ENCODE results near the gene EPB41.
"Not testable (repeated sequence)": the region's sequence is repeated elsewhere in the genome, so short reads cannot be mapped to it uniquely, and the experiment has no call there.

The EPB41 gene

DNA sequence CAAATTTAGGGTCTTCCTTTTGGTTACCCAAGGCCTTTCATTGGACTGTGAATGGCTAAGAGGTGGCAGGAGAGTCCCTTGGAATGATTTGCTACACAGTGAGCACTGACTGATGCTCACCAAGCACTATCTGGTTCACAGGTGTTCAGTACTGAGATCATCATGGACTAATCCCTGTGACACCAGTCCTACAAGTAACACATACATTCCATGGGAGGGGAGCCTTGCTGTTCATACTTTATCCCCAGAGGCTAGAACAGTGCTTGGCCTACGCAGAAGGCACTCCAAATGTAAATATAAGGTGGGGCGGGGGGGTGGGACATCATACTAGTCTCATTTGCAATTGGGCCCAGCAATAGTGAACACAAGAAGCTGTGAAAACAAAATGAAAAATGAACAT lies 229.8 kb downstream of the EPB41 start:
- DNase-seq: no peak

DNA sequence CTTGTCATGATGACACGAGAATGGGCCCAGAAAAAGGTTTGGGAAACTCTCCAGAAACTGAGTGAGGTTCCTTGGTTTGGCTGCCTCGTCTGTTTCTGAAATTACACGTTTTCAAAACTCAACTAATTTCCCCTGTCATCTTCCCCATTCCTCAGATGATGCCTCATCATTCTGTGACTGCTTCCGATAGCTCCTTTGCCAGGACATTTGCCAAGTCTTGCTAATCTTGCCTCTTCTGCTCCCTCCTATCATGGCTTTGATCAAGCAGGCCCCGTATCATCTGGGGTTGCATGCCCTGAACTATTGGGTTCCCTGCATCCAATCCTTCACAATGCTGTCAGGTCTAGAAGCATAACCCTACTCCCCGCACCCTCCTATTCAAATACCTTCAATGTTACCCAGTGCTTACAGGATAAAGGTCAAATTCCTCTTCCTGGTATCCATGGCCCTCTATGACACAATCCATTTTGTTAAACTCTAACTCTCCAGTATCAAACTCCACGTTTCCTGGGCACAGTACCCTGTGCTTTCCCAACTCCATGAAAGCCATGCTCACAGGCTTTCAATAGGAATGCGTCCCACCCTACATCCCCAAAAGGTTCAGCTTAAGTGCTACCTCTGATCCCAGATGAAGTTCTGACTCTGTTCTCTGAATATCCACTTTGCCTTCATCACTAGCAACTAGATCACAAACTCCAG lies 231.5 kb downstream of the EPB41 start:
- DNase-seq: no peak

DNA sequence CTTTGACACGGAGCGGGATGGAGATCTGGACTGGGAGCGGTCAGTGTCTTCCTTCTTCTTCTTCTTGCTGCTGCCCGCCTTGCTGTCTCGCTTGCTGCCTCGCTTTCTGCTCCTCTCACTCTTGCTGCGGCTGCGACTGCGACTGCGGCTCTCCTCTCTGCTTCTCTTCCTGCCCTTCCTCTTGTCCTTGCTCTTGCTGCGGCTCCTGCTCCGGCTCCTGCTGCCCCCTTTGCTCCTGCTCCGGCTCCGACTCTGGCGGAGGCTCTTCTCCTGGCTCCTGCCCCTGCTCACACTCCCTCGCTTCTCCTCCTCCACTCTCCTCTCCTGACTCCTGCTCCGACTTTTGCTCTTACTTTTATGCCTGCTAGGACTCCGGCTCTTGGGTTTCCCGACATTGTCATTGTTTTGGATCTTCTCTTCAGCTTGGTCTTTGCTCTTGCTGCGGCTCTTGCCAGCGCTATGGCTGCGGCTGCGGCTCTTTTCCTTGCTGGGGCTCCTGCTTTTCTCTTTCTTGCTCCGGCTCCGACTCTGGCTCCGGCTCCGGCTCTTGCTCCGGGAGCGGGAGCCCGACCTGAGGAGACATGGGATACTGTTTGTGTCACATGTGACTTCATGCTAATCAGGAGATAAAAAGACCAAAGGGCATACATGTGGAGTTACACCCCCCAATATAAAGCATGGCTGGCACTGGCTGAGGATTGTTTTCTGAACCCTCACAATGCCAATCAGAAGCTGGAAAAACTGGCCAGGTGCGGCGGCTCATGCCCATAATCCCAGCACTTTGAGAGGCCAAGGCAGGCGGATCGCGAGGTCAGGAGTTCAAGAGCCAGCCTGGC lies 234.5 kb downstream of the EPB41 start:
- DNase-seq: no peak

DNA sequence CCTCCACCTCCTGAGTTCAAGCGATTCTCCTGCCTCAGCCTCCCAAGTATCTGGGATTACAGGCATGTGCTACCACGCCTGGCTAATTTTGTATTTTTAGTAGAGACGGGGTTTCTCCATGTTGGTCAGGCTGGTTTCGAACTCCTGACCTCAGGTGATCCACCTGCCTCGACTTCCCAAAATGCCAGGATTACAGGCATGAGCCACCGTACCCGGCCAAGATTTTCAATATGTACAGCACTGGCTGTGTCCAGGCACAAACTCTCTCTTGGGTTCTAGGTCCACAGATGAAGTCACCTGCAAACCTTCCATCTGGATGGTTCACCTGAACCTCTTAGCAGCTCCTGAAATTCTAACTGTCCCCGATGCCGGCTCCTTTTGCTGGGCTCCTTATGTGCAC lies 236.0 kb downstream of the EPB41 start:
- not testable (repeated sequence) for DNase-seq

DNA sequence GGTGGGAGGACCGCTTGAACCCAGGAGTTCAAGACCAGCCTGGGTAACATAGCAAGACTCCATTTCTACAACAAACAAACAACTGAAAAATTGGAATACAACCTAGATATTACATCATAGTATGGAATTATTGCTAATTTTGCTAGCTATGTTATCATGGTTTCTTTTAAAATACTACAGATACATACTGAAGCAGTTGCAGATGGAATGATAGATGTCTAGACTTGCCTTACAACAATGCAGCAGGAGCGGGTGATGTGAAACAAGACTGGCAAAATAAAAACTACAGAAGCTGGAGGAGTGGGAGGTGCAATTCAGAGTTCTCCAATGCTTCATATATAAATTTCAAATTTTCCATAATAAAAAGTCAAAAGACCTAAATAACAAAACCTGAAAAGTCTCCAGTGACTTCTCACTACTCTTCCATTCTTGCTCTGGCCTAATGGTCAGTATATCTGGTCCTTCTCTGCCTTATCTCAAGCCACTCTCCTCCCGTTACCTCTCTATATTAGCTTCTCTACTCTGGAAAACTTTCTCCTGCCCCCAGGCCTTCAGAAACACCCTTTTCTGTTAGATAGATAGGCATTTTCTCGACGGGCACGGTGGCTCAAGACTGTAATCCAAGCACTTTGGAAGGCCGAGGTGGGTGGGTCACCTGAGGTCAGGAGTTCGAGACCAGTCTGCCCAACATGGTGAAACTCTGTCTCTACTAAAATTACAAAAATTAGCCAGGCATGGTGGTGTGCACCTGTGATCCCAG lies 237.9 kb downstream of the EPB41 start:
- DNase-seq: no peak

DNA sequence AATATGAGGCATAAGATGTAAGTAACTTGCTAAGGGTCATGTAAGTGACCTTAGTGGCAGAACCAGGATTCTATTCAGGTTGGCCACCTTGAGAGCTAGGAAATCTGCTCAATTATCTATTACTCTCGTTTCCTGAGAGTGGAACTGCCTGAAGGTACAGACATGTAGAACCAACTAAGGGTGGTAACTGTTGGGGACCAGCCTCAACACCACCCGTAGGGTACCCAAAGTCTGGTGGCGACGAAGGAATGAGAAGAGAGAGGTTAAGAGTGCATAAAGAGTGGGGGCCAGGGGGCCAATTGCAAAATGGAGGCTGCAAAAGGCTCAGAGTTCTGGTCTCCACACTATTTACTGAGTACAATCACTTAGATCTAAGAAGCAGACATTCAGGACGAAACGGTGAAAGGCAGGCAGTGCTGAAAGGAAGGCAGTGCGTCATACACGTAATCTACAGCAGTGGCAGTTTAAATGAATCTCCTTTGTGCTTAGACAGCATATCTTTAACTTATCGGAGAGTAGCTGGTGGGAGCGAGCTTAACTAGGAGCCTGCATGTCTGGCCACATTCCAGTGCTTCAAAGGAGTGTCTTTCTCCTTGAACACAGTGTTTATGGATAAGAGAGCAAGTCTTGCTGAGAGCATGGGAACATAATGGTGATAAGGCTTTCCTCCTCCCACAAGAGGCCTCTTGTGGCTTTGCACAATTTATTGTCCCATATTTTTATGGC lies 242.3 kb downstream of the EPB41 start:
- DNase-seq: no peak

DNA sequence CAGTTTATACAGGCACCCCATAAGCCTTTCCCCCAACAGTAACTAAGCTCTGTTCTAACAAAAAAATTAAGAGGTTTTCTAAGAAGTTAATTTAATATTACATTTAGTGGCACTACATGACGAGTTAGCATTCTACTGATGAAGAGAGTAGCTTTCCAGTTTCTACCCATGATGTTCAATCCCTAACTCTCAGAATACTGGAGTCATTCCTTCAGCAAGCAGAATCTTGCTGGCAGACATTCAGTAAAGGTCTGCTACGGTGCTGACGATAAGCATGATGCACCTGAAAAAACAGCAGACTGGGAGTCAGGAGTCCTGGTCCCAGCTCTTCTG lies 242.9 kb downstream of the EPB41 start:
- DNase-seq: no peak

DNA sequence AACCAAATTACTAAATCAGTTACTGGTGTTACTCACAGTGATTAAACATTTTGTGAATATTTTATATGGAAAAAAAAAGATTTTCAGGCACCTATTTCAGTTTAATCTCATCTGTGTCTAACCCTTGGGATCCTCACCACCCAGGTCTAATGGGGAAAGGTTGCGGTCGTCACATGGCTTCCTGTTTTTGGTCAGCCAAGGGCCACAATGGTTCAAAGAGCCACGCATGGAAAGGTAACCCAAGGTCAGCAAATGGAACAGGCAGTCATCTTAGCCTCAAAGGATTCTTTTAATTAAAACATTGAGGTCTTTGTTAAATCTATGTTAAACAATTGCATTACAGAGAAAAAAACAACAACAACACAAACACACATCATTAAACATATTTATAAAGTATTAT lies 245.4 kb downstream of the EPB41 start:
- no peak for DNase-seq

DNA sequence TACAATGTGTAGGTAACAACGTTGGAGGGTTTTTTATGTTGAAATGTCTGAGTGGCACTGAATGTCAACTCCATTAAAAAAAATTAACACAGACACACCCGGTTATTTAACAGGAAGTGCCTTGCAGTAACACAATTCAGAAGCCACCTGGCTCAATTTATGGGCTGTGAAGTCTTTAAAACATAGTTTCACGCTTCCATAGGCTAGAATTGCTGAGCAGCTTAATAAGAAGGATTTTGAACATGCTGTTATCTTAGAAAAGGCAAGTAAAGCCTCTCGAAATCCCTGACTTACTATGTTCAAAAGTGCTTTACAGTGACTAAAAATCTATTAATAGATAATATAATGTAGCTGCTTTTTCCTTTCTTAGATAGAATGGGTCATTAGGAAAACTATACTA lies 247.7 kb downstream of the EPB41 start:
- DNase-seq: no peak

DNA sequence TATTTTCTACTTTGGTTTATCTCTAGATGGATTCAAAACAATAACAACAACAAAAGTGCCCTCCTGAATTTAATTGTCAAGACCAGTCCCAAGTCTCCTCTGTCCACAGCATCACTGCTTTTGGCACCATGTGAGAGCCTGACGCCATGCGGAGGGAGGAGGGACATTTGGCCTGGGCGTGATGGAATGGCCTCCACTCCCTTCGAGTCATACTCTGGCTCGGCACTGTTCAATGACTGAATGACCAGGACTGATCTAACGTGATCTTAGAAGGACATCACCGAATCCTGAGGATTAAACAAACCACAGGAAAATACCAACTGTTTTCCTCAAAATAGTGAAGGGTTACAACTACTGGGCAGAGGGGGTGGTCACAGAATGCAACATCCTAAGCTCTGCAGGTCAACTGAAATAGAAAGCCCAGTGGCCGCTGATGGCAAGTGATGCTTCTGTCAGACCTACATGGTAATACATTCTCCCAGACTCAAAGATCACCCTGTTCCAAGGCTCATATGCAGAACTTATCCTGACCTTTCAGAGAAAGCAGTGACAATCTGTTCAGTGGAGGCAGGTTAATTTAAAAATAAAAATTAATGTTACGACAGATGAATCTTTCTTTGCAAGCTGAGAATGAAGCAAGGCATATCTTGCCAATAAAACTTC lies 248.2 kb downstream of the EPB41 start:
- DNase-seq: no peak

DNA sequence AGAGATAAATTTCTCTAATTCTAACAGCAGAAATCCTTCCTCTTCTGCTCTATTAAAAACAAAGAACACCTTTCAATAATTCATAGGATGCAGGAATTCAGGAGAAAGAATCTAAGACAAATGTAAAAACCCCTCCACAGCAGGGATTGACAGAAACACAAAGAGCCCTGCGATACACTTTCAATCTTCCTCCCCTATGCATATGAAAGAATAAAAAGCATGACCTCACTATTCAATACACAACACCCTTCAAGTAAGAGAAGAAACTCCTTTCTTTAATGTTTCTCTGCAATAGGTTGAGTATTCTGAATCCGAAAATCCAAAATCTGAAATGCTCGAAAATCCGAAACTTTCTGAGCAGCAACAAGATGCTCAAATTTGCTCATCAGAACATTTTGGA lies 250.2 kb downstream of the EPB41 start:
- no peak for DNase-seq

DNA sequence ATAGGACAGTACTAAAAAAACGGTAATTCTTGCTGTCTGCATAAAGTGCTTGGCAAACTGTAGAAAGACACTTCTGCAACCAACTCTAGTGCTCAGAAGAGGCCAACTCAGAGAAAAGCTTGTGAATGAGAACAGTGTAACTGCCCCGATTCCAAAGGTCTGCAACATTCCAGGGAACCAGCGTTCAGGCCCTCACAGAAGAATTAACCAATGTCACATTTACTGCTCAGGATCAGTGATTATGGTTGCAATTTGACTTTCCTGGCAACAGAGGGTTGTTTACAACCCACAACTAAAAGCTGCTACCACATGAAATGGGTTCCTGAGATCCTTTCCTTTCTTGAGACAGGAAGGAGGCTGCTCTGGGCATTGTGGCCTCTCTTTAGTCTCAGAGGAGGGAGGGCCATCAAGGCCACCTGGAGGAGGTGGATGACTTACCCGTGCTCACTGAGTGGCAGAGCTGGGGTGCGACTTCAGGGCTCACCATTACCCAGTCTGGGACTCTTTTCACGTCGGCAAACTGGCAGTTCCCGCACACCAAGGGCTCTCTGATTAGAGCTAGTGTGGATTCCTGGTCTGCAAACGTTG lies 252.0 kb downstream of the EPB41 start:
- DNase-seq: no peak

DNA sequence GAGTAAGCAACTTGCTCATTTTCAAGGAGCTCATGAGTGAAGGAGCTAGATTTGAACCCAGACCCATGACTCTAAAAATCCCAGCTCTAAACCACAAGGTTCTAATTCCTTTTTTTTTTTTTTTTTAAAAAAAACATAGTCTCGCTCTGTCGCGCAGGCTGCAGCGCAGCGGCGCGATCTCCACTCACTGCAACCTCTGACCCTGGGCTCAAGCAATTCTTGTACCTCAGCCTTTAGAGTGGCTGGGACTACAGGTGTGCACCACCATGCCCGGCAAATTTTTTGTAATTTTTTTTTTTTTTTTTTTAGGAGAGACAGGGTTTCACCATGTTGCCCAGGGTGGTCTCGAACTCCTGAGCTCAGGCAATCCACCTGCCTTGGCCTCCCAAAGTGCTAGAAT lies 253.5 kb downstream of the EPB41 start:
- no peak for DNase-seq

All from activated CD8-positive, alpha-beta memory T cell treated with anti-CD3 and anti-CD28 coated beads, Interleukin-2, amount 50 U/mL, for 4 hours (primary cell).